ENCODE results near the gene RTL1. TPM values are rescaled to one million over a fixed set of nuclear protein-coding genes. Genes with fewer than 3 reads are reported as not detected.

The RTL1 gene
- polyA plus RNA-seq, 1 of the 3 experiments (the other 2 are of a cell fraction), result 0.07 TPM

DNA sequence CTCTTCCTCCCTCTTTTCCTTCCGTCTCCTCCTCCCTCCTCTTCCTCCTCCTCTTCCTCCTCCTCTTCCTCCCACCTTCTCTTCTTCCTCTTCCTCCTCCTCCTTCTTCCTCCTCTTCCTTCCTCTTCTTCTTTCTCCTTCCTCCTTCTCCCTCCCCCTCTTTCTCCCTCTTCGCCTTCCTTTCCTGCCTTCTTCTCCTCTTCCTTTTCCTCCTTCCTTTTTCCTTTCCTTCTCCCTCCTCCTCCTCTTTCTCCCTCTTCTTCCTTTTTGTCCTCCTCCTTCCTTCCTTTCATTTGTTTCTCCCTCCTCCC lies 41.6 kb downstream of the RTL1 start:
- Histone ChIP-seq H3K27ac (ENCODE audit: low read depth in 2 of 2, low read length in 1 of 2) (no peak overlapping the region), H3K4me3 (ENCODE audit: low read depth in 2 of 2, low read length in 1 of 2) (no peak overlapping the region), H3K9me3 (no peaks in the 10 kb centered on the region), H3K36me3 (replicated peaks in 1 of 2; ENCODE audit: control insufficient read depth in 1 of 2, insufficient read depth in 2 of 2, low read length in 1 of 2) (no peaks in the 10 kb centered on the region), H4K20me1 (ENCODE audit: insufficient read depth) (no peaks in the 10 kb centered on the region), H2AFZ (ENCODE audit: low read depth) (no peak overlapping the region), H3K27me3 (ENCODE audit: insufficient read depth) (no peaks in the 10 kb centered on the region), H3K4me2 (no peak overlapping the region), H3K9ac (no peak overlapping the region), H3K9me2 (no peaks in the 10 kb centered on the region), H3F3A (replicated peaks; ENCODE audit: insufficient read depth) (no peaks in the 10 kb centered on the region), H3K4me1 (ENCODE audit: control insufficient read depth in 1 of 2, insufficient read depth in 2 of 2, low read depth in 1 of 2, low read length in 1 of 2) (peaks cover 0 to 6% of the 10 kb centered on the region in 2 experiments; a peak in 2 of 4 replicates), H3K79me2 (ENCODE audit: insufficient read depth) (no peaks in the 10 kb centered on the region)
- WGBS (ENCODE audit: low lambda C conversion rate), result 58% methylated on average over 2 of the region's 2 CpGs
- no peak for DNase-seq
- ChIA-PET CTCF (no interaction called here), POLR2A (no interaction called here)
- TF ChIP-seq POLR2AphosphoS5 (IDR thresholded peaks at IDR 0.05; ENCODE audit: low read depth, low read length), result no peak
- TF ChIP-seq NRF1 (IDR thresholded peaks at IDR 0.05; ENCODE audit: low read depth, low read length), result no peak
- no peak for TF ChIP-seq EZH2phosphoT487 (IDR thresholded peaks at IDR 0.05; ENCODE audit: borderline replicate concordance, low read depth)
- TF ChIP-seq FOXJ3 (CRISPR knock-in tag; IDR thresholded peaks at IDR 0.05), result no peak
- TF ChIP-seq, protein P1, sequence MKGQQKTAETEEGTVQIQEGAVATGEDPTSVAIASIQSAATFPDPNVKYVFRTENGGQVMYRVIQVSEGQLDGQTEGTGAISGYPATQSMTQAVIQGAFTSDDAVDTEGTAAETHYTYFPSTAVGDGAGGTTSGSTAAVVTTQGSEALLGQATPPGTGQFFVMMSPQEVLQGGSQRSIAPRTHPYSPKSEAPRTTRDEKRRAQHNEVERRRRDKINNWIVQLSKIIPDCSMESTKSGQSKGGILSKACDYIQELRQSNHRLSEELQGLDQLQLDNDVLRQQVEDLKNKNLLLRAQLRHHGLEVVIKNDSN (IDR thresholded peaks at IDR 0.05; ENCODE audit: borderline replicate concordance, low read depth), result no peak
- TF ChIP-seq TCF12 (IDR thresholded peaks at IDR 0.05), result no peak
- no peak for TF ChIP-seq TAF1 (IDR thresholded peaks at IDR 0.05; ENCODE audit: borderline replicate concordance, low read depth, low read length)
- no peak for TF ChIP-seq CHD2 (IDR thresholded peaks at IDR 0.05; ENCODE audit: low read length, partially characterized antibody)
- TF ChIP-seq YY1 (IDR thresholded peaks at IDR 0.05; ENCODE audit: low read depth), result no peak
- no peak for TF ChIP-seq FOXM1 (IDR thresholded peaks at IDR 0.05; ENCODE audit: low read depth)
- no peak for TF ChIP-seq USF2 (IDR thresholded peaks at IDR 0.05; ENCODE audit: borderline replicate concordance, low read depth, low read length)
- TF ChIP-seq REST (IDR thresholded peaks at IDR 0.05; ENCODE audit: low read depth, low read length), result no peak
- TF ChIP-seq RXRA (IDR thresholded peaks at IDR 0.05; ENCODE audit: borderline replicate concordance, low read depth), result no peak
- no peak for TF ChIP-seq CTCF (IDR thresholded peaks at IDR 0.05)
